Lung microvascular endothelial cell (primary cell): ENCODE measurements around the gene CLSTN2. TPM values are rescaled to one million over a fixed set of nuclear protein-coding genes. Genes with fewer than 3 reads are reported as not detected.

Source experiments
- DNase-seq, 2 donors: peaks; one replicate each; pipeline versions ENCODE4 v3.0.0 to v3.0.0-alpha.2; 2010; ENCODE audit warnings: low read depth in 2 of 2
- total RNA-seq: library from RNA; depleted of rRNA; stranded (reverse); fragments of >200 nt; gene quantifications from 2 replicates; pipeline ENCODE4 v1.2.1, GENCODE V29; 2014

The CLSTN2 gene
- total RNA-seq, 1 donor from 2014 or later, result 0.20 TPM

GRCh38 chr3:140443806-140444205 is 508.8 kb downstream of the CLSTN2 start:
- DNase-seq, result no peak

GRCh38 chr3:140446734-140447133 is 511.7 kb downstream of the CLSTN2 start:
- no peak for DNase-seq

GRCh38 chr3:140447136-140447535 is 512.2 kb downstream of the CLSTN2 start:
- no peak for DNase-seq

GRCh38 chr3:140448001-140448400 is 513.0 kb downstream of the CLSTN2 start:
- DNase-seq, result no peak

- no peak for DNase-seq
These were observed 514.6 kb downstream of the CLSTN2 start for GRCh38 chr3:140449413-140450256.

GRCh38 chr3:140453750-140454149 is 518.8 kb downstream of the CLSTN2 start:
- no peak for DNase-seq

- DNase-seq, result no peak
These were observed 520.7 kb downstream of the CLSTN2 start for GRCh38 chr3:140455521-140456214.

GRCh38 chr3:140456974-140457373 is 522.0 kb downstream of the CLSTN2 start:
- no peak for DNase-seq

- no peak for DNase-seq
These were observed 524.5 kb downstream of the CLSTN2 start for GRCh38 chr3:140459462-140459861.

- no peak for DNase-seq
These were observed 526.3 kb downstream of the CLSTN2 start for GRCh38 chr3:140461250-140461649.

- no peak for DNase-seq
These were observed 528.4 kb downstream of the CLSTN2 start for GRCh38 chr3:140463355-140463754.

GRCh38 chr3:140465988-140466387 is 531.0 kb downstream of the CLSTN2 start:
- no peak for DNase-seq

GRCh38 chr3:140466535-140466934 is 531.5 kb downstream of the CLSTN2 start:
- DNase-seq, result no peak

GRCh38 chr3:140467104-140467577 is 532.2 kb downstream of the CLSTN2 start:
- peak in 1 of 2 donors; percentile 3 for DNase-seq

- no peak for DNase-seq
These were observed 532.9 kb downstream of the CLSTN2 start for GRCh38 chr3:140467796-140468315.

- no peak for DNase-seq
These were observed 533.4 kb downstream of the CLSTN2 start for GRCh38 chr3:140468407-140468806.

- DNase-seq, result no peak
These were observed 534.5 kb downstream of the CLSTN2 start for GRCh38 chr3:140469491-140469890.

GRCh38 chr3:140470211-140470610 is 535.2 kb downstream of the CLSTN2 start:
- no peak for DNase-seq

GRCh38 chr3:140470962-140471361 is 536.0 kb downstream of the CLSTN2 start:
- no peak for DNase-seq

GRCh38 chr3:140472306-140473020 is 537.5 kb downstream of the CLSTN2 start:
- no peak for DNase-seq

GRCh38 chr3:140487566-140487965 is 552.6 kb downstream of the CLSTN2 start:
- DNase-seq, result no peak

GRCh38 chr3:140493271-140493670 is 558.3 kb downstream of the CLSTN2 start:
- no peak for DNase-seq
